ENCODE measurements around the gene MSI2. TPM values are rescaled to one million over a fixed set of nuclear protein-coding genes. Genes with fewer than 3 reads are reported as not detected.

MSI2 gene
- total and polyA plus RNA-seq, 9 of the 15 experiments (the other 6 are each of a cell fraction or from before 2014, with no cell fraction given) = 4.6 to 61.8 (median 42.4) TPM

GRCh38 chr17:57451191-57451590, 194.9 kb downstream of the MSI2 start:
- DNase-seq (ENCODE audit: extremely low read depth in 1 of 4, low spot score in 3 of 4) = no peak
- H3K9me1 ChIP-seq (ENCODE audit: control insufficient read depth, insufficient read depth, low read length) = peaks cover 3% of the 10 kb centered on the region
- intact Hi-C loops (cut with micrococcal nuclease) = no loop called here
- WGBS (ENCODE audit: insufficient coverage, low coverage, missing lambda C conversion rate) = 73% methylated on average over 8 of the region's 8 CpGs
- no peak overlapping the region for H3K27ac ChIP-seq (ENCODE audit: extremely low read depth, low read depth, low read length)
- H3K4me2 ChIP-seq (ENCODE audit: insufficient read depth, low read length) = no peak overlapping the region
- H3K27me3 ChIP-seq (ENCODE audit: control insufficient read depth in 2 of 2, insufficient read depth in 2 of 2, low read length in 2 of 2) = no peaks in the 10 kb centered on the region
- no peak overlapping the region for H3K4me3 ChIP-seq
- no peak for TF ChIP-seq FOXM1 (IDR thresholded peaks at IDR 0.05; ENCODE audit: low read depth)
- no peak for TF ChIP-seq FOXM1 (CRISPR knock-in tag; IDR thresholded peaks at IDR 0.05; ENCODE audit: low read depth)
- TF ChIP-seq ZNF224 (CRISPR knock-in tag; IDR thresholded peaks at IDR 0.05) = no peak
- no peak for TF ChIP-seq ARID1B (IDR thresholded peaks at IDR 0.05)
- no peak for TF ChIP-seq E2F5 (CRISPR knock-in tag; IDR thresholded peaks at IDR 0.05)
- no peak for TF ChIP-seq ELK1 (CRISPR knock-in tag; IDR thresholded peaks at IDR 0.05)
- no peak for TF ChIP-seq PTTG1 (tag; IDR thresholded peaks at IDR 0.05; ENCODE audit: low read depth)
- no peak for TF ChIP-seq ETV5 (CRISPR knock-in tag; IDR thresholded peaks at IDR 0.05; ENCODE audit: low read depth)
- TF ChIP-seq ZNF696 (CRISPR knock-in tag; conservative IDR thresholded peaks at IDR 0.05) = no peak
- TF ChIP-seq TSHZ1 (CRISPR knock-in tag; IDR thresholded peaks at IDR 0.05) = no peak
- TF ChIP-seq NR1H2 (CRISPR knock-in tag; IDR thresholded peaks at IDR 0.05) = no peak
- no peak for TF ChIP-seq ZNF586 (CRISPR knock-in tag; conservative IDR thresholded peaks at IDR 0.05)
- TF ChIP-seq HINFP (tag; conservative IDR thresholded peaks at IDR 0.05; ENCODE audit: low read depth) = no peak
- no peak for TF ChIP-seq ERF (CRISPR knock-in tag; IDR thresholded peaks at IDR 0.05)
- no peak for TF ChIP-seq TRIM28 (IDR thresholded peaks at IDR 0.05)
- TF ChIP-seq BRD4 (IDR thresholded peaks at IDR 0.05) = no peak
- TF ChIP-seq ZNF41 (CRISPR knock-in tag; conservative IDR thresholded peaks at IDR 0.05) = no peak
- TF ChIP-seq KDM2B (CRISPR knock-in tag; IDR thresholded peaks at IDR 0.05) = no peak
- POLR2A ChIA-PET = interaction anchor here (0.7 to 0.9 kb wide), 2 partner anchors 14 to 244 kb away, joined by 3 read pairs; no protein-coding TSS in a partner anchor
- FAIRE-seq = no peak
- in situ Hi-C loops (cut with MboI) = no loop called here
- peaks cover 10% of the 10 kb centered on the region for H4K20me1 ChIP-seq (replicated peaks; ENCODE audit: control insufficient read depth, insufficient read depth, low read length)
- no peak overlapping the region for H2AFZ ChIP-seq (ENCODE audit: low read depth, low read length)
- CTCF ChIA-PET (ENCODE audit: low intra/inter-chr PET ratio) = interaction anchor here (0.6 kb wide), 1 partner anchor 211 kb away, joined by 3 read pairs; no protein-coding TSS in a partner anchor
- no peak for ATAC-seq
- no peaks in the 10 kb centered on the region for H3K9me3 ChIP-seq (replicated peaks; ENCODE audit: control insufficient read depth, insufficient read depth, low read depth, low read length)
- H3K4me1 ChIP-seq (replicated peaks in 1 of 2; ENCODE audit: control insufficient read depth in 2 of 2, insufficient read depth in 2 of 2, low read length in 2 of 2) = peaks cover 12 to 16% of the 10 kb centered on the region in 2 experiments; a peak in 3 of 5 replicates
- no peak overlapping the region for H3K9ac ChIP-seq (ENCODE audit: insufficient read depth in 1 of 2, low read depth in 2 of 2, low read length in 2 of 2)
- peaks cover 3% of the 10 kb centered on the region; the same call in 1 of the 3 replicates for H3K36me3 ChIP-seq (ENCODE audit: control insufficient read depth, insufficient read depth, low read length)
- BruUV-seq (replicated peaks) = no TSS peak
- H3K79me2 ChIP-seq (ENCODE audit: control insufficient read depth, insufficient read depth, low read length) = peaks cover 10% of the 10 kb centered on the region; the same call in 2 of the 3 replicates

Data from K562 (cell line).